Naive thymus-derived CD4-positive, alpha-beta T cell (primary cell): ENCODE data around the gene DUSP2. TPM values are rescaled to one million over a fixed set of nuclear protein-coding genes. Genes with fewer than 3 reads are reported as not detected.

Source experiments
- polyA plus RNA-seq, 2 donors: library from polyadenylated mRNA; unstranded; fragments of 300-500 nt; fragmentation: Illumina TruSeq; gene quantifications; one replicate each; pipeline ENCODE4 v1.2.3, GENCODE V29; 2021
- total RNA-seq, 6 experiments: library from RNA in 5 of 6; stranded (reverse) in 5 of 6; gene quantifications; 1 replicate in 5 of 6; 2 replicates in 1 of 6; pipeline ENCODE4 v1.2.3 and lab custom pipeline; 2021 to 2026

The DUSP2 gene
- total and polyA plus RNA-seq, 7 experiments from 2014 or later: 21.0 to 255 (median 25.6) TPM

Other genes with a start within 250 kb of the DUSP2 start
- gene ANKRD36C, start 153.6 kb downstream of the DUSP2 start, total RNA-seq: 10 to 100 TPM; 62.4 to 96.9 (median 79.3) TPM
- gene ANKRD36C, start 153.6 kb downstream of the DUSP2 start, polyA plus RNA-seq: 10 to 100 TPM; 12.7 to 18.5 TPM
- gene GPAT2, start 110.5 kb downstream of the DUSP2 start, total RNA-seq: 10 to 100 TPM in 1 of 5 experiments, 1 to 10 TPM in 4; 1.7 to 11.3 (median 3.7) TPM
- gene GPAT2, start 110.5 kb downstream of the DUSP2 start, polyA plus RNA-seq: 1 to 10 TPM in 1 of 2 donors, under 1 TPM in 1; 0.34 to 4.6 TPM
- gene ADRA2B, start 28.9 kb downstream of the DUSP2 start, total RNA-seq: under 1 TPM in 3 of 5 experiments, not detected in 2; 0.15 to 0.93 (median 0.76) TPM
- gene ADRA2B, start 28.9 kb downstream of the DUSP2 start, polyA plus RNA-seq: not detected
- 1 to 10 TPM in 2 of 5 experiments, under 1 TPM in 3; 0.65 to 7.5 (median 0.86) TPM for gene ASTL, start 6.9 kb downstream of the DUSP2 start, total RNA-seq
- under 1 TPM in 1 of 2 donors, not detected in 1; 0.19 TPM for gene ASTL, start 6.9 kb downstream of the DUSP2 start, polyA plus RNA-seq
- 100 to 1,000 TPM in 1 of 5 experiments, 10 to 100 TPM in 4; 56.5 to 133 (median 74.2) TPM for gene STARD7, start 63.4 kb upstream of the DUSP2 start, total RNA-seq
- gene STARD7, start 63.4 kb upstream of the DUSP2 start, polyA plus RNA-seq: 100 to 1,000 TPM; 106 to 120 TPM
- 10 to 100 TPM; 33.7 to 69.0 (median 40.4) TPM for gene TMEM127, start 120.6 kb upstream of the DUSP2 start, total RNA-seq
- gene TMEM127, start 120.6 kb upstream of the DUSP2 start, polyA plus RNA-seq: 10 to 100 TPM; 23.6 to 38.0 TPM
- 10 to 100 TPM; 62.1 to 85.3 (median 71.6) TPM for gene CIAO1, start 120.8 kb upstream of the DUSP2 start, total RNA-seq
- gene CIAO1, start 120.8 kb upstream of the DUSP2 start, polyA plus RNA-seq: 100 to 1,000 TPM in 1 of 2 donors, 10 to 100 TPM in 1; 85.5 to 115 TPM
- 100 to 1,000 TPM; 165 to 255 (median 212) TPM for gene SNRNP200, start 160.1 kb upstream of the DUSP2 start, total RNA-seq
- 100 to 1,000 TPM in 1 of 2 donors, 10 to 100 TPM in 1; 86.6 to 137 TPM for gene SNRNP200, start 160.1 kb upstream of the DUSP2 start, polyA plus RNA-seq
- gene ITPRIPL1, start 179.9 kb upstream of the DUSP2 start, total RNA-seq: 10 to 100 TPM in 1 of 5 experiments, 1 to 10 TPM in 2, under 1 TPM in 2; 0.79 to 30.4 (median 1.2) TPM
- gene ITPRIPL1, start 179.9 kb upstream of the DUSP2 start, polyA plus RNA-seq: under 1 TPM; 0.37 to 0.85 TPM
- gene NCAPH, start 190.3 kb upstream of the DUSP2 start, total RNA-seq: 10 to 100 TPM in 1 of 5 experiments, under 1 TPM in 4; 0.16 to 50.2 (median 0.66) TPM
- gene NCAPH, start 190.3 kb upstream of the DUSP2 start, polyA plus RNA-seq: not detected